GM18870 (cell line): ENCODE data around the gene CASP6.

ENCODE experiments used
- ATAC-seq: cut with Tn5 transposase; IDR thresholded peaks from one replicate; pipeline ENCODE4 v1.9.1; 2021; ENCODE audit warnings: moderate library complexity; ENCODE audit not compliant: unreplicated experiment

CASP6 gene

DNA sequence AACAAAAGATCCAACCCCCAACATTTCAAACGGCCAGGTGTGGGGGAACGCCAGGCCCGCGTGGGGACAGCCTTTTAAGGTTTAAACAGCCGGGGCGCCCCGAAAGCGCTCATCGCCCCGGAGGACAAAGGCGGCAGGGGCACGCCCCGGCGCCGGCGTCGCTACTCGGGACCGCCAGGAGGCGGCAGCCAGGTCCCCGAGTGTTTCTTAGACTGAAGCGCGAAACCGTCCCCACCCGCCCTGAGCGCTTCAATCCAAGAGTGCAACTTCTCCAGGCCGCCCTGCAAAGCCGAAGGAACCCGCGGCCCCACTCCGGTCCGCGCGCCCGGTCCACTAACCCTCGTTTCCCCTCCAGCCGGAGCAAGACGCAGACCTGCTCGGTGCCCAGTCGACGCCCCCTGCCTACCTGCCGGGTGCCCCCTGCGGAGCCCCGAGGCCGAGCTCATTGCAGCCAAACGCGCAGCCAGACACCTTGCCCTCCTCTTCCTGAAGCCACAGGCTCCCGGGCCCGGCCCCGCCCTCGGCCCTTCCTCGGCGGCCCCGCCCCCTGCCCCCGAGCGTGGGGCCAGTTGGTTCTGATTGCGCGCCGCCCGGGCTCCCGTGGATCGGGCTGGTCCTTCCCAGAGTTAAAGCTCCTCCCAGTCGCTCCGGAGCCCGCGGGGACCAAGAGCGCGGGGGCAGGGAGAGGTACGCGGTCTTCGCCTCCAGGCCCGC, at the start of gene CASP6:
Gene CASP6 (minus strand): TSS at position 496 of the 714 bp plus-strand sequence. CDS start 50 bp downstream, at position 446.
- ATAC-seq, result peak; percentile 60

DNA sequence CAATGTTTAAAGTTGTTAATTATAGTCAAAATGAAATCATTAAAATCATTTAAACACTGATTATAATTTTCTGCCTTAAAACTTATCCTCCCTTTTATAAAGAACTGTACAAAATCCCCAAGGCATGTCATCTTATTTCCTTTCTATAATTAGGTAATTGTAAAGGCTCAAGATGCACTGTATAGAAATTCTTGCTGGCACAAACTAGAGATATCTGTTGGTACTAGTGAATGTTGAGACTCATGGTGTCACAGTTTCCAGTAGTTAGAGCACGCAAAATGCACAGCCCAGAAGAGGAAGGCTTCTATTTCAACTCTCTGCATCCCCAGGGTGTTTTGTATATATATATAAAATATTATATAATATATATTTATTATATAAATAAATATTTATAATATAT, 49.3 kb upstream of the CASP6 start:
- no peak for ATAC-seq

DNA sequence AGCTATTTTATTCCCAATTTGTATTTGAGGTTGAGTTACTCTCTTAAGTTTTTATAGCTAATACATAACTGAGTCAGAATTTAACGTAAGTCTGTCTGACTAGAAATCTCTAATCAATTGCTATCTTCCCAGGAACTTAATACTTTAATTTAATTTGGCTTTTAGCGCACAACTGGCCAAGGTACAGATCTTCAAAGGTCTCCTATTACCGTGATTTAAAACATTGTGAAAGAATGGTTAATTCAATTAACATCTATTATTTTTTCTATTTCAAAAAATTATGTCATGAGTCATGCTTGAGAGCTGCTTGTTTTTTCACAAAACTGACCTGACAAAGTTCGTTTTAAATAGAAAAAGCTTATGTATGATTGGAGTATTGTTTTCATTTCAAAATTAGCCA, 48.6 kb upstream of the CASP6 start:
- ATAC-seq, result no peak

DNA sequence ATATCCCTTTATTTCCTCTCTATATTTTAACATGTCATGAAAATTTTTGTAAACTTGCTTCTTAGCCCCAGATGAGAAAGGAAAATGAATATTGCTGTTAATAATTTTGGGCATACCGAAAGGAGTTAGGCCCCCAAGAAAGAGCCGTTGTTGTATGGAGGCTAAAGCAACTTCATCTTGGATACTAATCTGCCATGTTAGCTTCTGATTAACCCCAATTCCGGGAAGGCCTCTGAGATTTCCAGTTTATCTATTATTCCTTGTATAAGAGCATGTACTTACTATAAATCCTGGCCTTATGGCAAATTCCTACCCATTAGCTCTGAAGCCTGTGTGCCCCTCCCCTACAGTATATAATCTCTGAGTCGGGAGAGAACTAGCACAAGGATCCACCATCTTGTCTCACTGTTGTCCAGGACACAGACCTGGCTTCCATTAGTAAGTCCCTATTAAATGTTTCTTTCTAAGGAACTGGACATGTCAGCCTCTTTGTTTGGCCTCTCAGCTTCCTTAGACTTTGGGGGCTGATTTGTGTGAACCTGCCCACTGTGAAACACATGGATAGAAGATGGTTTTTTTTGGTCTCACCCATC, 47.5 kb upstream of the CASP6 start:
- ATAC-seq, result no peak

DNA sequence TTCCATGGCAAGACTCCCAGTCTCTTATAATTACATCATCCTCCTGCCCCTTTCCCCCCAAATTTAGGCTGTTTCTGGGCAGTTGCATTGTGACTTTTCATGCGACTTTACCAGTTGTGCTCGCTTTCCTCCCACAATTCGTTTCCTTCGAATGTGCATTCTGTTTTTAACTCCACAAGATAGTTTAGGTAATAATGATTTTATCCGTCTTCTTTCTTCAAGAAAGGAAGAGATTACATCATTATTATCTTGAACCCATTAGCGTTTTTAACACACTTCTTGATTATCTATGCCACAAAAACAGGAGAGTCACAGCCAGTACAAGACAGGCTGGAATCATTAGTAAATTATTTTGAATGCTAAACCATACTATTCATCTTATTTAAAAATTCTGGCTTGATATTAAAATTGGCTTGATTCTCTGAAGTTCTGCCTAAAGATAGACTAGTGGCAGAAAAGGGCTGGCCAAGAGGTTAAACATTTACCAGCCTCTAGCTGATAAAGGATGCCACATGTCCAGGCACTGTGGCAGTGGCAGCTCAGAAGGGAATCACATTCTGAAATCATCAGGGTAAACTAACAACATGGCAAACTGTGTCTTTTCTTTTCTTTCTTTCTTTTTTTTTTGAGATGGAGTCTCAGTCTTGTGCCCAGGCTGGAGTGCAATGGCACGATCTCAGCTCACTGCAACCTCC, 46.3 kb upstream of the CASP6 start:
- ATAC-seq, result no peak

DNA sequence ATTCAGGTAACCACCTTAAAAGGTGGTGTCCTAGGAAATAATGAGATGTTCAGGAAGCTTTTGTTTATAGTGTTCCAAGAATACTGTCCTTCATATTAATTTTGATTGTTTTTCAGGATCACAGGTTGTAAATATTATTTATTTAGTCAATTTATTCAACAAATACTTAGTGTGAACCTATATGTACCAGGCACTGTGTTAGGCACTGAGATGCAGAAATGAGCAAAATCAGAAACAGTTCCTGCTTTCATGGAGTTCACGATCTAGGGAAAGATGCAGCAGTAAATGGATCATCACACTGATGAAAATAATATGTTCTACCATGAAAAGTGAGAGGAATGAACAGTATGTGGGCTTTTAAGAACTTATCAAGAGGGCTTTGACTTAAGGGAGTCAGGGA, 44.9 kb upstream of the CASP6 start:
- ATAC-seq, result no peak

DNA sequence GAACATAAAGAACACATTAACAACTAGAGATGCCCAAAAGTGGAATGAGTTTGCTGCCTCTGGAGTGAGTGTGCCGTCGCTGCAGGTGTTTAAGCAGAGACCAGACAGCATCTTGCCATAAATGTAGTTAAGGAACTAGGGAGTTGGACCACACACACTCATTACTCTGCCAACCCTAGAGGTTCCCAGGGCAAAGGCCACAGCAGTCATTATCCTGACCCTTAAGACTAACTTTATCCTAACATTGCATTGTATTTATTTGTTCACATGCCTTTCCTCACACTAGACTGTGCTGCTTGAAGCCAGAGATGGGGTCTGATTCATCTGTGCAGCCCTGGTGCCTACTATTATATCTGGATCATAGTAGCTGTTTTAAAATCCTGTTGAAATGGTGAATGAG, 43.5 kb upstream of the CASP6 start:
- ATAC-seq, result no peak

DNA sequence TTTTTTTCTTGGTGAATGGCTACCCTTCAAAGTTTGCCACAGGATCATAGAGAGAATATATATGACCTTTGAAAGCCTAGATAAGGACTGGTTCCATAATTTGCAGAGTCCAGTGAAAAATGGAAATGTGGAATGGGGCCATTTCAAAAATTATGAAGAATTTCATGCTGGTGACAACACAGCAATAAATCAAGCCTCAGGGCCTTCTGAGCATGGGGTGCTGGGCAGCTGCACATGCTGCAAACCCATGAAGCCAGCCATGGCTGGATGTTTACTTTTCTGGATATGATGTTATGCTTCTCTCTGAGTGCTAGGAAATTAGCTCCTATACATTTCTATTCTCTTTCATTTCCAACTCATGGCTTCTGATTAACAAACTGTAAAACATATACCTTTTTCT, 42.6 kb upstream of the CASP6 start:
- ATAC-seq, result no peak

DNA sequence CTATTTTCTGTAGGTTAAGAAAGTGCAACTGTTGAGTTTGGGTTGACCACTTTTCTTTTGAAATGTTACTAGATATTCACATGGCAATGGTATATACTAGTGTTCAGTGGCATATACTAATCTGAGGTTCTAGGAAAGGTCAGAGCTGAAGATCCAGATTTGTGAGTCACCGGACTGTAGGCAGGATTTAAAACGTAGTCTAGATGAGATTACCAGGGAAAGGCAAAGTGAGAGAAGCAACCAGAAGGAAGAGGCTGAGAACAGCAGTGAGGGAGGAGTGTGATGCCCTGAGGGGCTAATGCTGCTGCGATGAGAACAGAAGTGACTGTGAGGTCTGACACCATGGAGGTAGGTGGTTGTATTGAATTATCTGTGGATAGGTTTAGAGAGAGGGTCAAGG, 36.3 kb upstream of the CASP6 start:
- ATAC-seq, result no peak

DNA sequence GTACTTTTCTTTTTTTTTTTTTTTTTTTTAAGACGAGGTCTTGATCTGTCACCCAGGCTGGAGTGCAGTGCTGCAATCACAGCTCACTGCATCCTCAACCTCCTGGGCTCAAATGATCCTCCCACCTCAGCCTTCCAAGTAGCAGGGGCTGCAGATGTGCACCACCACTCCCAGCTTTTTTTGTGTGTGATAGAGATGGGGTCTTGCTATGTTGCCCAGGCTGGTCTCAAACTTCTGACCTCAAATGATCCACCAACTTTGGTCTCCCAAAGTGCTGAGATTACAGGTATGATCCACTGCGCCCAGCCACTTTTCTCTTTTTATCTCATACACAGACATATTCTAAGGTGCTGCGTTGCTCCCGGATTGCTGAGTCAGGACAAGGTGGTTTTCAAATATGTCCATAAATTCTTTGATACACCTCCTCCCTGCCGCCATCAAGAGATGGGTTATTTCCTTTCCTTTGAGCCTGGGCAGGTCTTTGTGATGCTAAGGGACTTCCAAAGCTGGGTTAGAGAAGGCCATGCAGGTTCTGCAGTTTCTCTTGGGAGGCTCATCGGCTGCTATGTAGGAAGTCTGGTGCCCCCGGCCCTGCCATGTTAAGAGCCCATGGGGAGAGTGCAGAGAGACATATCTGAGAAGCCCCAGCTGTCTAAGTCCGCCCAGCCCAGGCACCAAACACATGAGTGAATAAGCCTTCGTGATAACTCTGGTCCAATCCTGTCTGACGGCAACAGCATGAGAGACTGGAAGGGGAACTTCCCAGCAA, 35.0 kb upstream of the CASP6 start:
- ATAC-seq, result no peak

DNA sequence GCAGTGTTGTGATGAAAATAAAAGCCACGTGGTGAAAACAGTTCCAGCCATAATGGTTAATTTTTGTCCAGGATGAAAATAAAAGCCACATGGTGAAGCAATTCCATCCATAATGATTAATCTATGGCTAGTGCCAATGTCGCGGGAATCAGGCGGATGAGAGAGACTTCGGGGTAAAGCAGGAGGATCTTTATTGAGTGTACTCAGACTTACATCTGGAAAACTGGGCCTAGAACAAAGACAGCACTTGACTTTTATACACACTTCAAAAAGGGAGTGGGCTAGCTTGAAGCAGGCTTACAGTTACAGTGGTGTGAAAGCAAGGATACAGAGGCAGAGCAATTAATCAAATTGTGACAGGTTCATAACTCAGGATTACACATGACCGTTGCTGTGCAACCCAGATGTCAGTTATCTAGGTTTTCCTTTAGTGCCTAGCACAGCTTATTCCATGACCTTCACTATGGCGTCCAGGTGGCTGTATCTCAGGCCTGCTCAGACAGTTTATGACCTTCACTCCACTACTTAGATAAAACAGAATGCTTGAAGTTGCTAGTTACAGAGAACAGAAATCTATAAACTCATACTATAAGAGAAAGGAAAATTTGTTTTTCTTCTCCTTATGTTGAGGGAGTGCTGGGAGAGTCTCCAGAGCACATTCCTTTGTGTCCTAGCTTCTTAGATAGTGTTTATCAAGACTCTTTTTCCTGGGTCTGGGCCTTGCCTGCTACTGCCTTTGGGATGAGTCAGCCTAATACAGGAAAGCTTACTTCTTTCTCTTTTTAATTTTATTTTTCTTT, 32.5 kb upstream of the CASP6 start:
- no peak for ATAC-seq

DNA sequence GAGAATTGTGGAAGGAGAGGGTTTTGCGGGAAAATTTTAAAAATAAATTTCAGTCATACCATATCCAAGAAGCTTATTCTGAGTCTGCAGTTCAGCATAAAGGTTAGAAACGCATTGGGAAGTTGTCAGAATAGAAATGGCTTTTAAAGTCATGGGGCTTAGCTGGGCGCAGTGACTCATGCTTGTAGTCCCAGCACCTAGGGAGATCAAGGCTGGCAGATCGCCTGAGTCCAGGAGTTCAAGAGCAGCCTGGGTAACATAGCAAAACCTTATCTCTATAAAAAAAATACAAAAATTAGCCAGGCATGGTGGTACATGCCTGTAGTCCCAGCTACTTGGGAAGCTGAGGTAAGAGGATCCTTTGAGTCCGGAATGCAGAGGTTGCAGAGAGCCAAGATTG, 30.5 kb upstream of the CASP6 start:
- ATAC-seq, result no peak

DNA sequence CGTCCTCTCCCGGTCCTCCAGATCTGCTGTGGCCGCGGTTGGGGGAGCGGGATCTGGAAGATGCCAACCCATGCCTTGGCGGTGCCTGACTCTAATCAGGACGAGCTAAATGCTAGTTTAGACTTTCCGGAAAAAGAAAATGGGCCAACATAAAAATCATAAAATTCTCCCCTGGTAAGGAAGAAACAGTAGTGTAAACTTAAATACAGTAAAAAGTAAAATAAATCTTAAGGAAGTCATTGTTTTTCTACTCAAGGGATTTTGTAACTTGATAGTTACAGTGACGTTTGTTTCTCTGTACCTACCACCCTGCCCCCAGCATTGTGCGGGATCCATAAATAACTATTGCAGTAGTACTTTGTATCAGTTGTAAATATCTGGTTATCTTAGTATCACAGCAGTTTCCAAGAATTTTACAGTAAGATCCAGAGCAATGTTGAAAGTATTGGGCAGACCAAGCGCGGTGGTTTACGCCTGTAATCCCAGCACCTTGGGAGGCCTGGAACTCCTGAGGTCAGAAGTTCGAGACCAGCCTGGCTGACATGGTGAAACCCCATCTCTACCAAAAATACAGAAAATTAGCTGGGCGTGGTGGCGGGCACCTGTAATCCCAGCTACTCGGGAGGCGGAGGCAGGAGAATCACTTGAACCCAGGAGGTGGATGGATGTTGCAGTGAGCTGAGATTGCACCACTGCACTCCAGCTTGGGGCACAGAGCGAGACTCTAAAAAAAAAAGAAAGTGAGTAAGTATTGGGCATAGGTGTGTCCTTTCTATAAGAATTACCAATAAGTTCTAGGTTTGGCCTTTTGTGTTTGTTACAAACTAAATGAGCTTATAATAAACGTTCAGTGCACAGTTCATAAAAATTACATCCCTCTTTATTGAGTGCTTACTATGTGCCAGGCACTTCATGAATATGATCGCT, 27.6 kb upstream of the CASP6 start:
- no peak for ATAC-seq

DNA sequence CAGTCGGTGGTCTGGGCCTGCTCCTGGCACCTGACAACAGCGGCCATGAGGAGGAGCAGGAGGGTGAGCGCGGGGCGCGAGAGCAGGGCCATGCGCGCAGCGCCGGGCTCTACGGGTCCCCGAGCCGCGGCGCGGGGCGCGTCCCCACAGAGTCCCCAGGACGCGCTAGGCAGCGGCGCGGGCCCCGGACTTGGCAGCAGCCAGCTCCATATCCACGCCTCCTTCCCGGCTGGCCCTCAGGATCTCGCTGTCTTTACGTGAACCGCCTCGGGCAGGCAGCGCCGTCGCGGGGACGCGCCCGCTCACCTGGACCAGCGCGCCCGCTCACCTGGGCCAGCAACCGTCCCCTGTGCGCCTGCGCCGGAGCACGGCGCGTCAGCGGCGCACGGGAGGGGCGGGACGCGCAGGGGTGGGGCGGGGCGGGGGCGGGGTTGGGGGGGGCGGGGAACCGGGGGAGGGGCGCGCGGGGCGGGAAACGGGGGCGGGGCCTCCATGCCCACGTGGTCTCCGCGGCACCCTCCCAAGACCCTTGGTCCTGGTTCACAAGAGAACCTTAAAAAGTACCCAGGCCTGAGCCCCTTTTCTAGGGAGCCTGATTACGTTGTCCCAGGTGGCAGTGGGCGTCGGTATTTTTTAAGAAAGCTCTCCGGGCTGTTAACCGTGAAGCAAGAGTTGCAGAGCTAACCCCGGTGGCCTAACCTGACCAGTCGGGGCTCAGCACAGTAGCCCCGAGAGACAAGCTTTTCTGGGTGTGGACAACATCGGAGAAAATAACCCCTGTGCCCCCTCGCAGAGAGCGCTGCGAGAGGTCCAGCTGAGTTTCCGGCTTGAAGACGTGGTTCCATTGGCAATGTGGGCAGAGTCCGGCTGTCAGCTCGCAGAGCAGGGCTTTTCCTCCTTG, 26.7 kb upstream of the CASP6 start, which contains the start of gene PLA2G12A:
Gene PLA2G12A (minus strand): TSS at position 353 of the 901 bp plus-strand sequence. CDS start 261 bp downstream, at position 92.
- ATAC-seq, result peak; percentile 60

DNA sequence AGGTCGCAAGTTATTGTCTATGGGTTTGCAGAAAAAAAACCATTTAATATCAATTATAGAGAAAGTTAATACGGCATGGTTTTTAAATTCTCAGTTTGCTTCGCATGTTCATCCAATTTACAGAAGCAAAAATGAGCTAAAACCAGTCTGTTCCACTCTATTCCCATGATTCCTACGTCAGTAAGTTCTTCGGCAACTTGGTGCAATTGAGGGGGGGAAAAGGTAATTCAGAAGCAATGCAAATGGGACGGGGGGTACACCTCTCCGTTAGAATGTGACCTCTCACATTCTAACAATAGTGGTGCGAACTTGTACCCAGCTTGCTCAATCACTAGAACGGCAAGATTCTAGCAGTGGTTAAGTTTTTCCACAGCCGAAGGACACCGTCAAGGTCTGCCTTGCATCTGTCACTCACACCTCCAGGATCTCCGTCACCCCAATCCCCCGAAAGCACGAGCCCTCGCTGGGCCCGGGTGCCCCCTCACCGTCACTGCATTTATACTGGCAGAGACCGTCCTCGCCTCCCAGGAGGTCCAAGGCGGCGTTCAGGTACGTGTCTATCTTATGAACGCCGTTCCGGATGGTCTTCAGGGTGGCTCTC, 26.0 kb upstream of the CASP6 start:
- ATAC-seq, result no peak

DNA sequence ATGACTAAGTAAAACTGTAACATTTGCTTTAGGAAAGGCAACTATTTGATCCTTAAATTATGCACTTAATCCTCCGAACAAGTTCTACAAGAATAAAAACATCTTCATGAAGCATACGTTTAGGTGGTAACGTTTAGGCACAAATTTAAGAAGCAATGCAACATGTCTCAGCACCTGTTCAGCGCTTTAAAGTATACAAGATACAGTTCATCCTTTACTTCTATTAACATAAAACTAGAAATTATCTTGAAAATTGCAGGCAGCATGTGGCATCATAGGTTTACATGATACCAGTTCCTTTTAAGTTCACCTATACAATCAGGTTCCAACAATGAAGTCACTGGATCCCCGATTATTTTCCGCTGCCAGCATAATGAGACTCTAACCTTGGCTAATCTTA, 25.1 kb upstream of the CASP6 start:
- ATAC-seq, result no peak

DNA sequence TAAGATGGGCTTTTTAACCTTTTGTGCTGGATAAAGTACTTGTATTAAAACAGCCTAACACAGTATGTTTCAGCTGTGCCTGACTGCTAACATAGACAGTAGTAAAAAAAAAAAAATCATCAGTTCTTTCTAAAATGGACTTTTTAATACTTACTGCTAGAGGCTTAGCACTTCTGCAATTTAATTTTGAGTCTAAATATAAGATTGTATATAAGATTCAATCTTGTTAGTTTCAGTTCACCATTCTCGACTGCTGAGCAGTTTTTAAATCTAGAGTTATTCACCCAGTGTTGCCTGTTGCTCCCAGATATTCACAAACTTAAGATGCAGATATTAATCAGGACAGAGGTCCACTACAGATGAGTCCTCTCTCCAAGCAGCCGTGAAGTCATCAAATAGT, 19.9 kb upstream of the CASP6 start:
- no peak for ATAC-seq

DNA sequence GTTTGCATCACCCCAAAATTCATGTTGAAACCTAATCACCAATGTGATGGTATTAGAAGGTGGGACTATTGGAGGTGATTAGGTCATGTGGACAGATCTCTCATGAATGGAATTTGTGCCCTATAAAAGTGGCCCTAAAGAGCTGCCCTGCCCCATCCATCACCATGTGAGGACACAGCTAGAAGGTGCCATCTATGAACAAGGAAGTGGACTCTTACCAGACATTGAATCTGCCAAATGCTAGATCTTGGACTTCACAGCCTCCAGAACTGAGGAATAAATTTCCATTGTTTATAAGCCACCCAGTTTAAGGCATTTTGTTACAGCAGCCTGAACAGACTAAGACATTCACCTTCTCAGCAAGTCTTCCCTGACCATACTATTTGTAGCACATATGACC, 19.1 kb upstream of the CASP6 start:
- no peak for ATAC-seq
